SK-N-SH treated with all-trans-retinoic acid at 6 μM for 48 hours (cell line): Measurements from ENCODE around the gene TTF2.

Experiments used
- ARNTL ChIP-seq: fragments of 450-650 bp; formaldehyde crosslinking; IDR thresholded peaks from 2 replicates; pipeline ENCODE4 v1.5.0; 2020; ENCODE audit warnings: low read depth, mild to moderate bottlenecking, moderate library complexity, borderline replicate concordance
- CSDC2 ChIP-seq: fragments of 250-450 bp; sonication (Bioruptor Pico); IDR thresholded peaks from 2 replicates; pipeline ENCODE4 v1.5.0; 2020; ENCODE audit warnings: mild to moderate bottlenecking, moderate library complexity
- ISL1 ChIP-seq: fragments of 250-450 bp; sonication (Bioruptor Pico); IDR thresholded peaks from 2 replicates; pipeline ENCODE4 v2.1.2; 2022; ENCODE audit warnings: mild to moderate bottlenecking, moderate library complexity
- PPARA ChIP-seq: fragments of 250-450 bp; sonication (Bioruptor Pico); IDR thresholded peaks from 2 replicates; pipeline ENCODE4 v1.5.0; 2020; ENCODE audit warnings: mild to moderate bottlenecking, borderline replicate concordance
- RARB ChIP-seq: fragments of 250-450 bp; sonication (Bioruptor Pico); IDR thresholded peaks from 2 replicates; pipeline ENCODE4 v1.8.0; 2021; ENCODE audit warnings: mild to moderate bottlenecking, moderate library complexity
- TCF4 ChIP-seq: fragments of 250-450 bp; sonication (Bioruptor Pico); IDR thresholded peaks from 2 replicates; pipeline ENCODE4 v1.8.0; 2021; ENCODE audit warnings: mild to moderate bottlenecking, moderate library complexity, borderline replicate concordance
- ZFP3 ChIP-seq: fragments of 250-450 bp; sonication (Bioruptor Pico); IDR thresholded peaks from 2 replicates; pipeline ENCODE4 v1.5.0; 2020; ENCODE audit warnings: mild to moderate bottlenecking, moderate library complexity
- ZFP30 ChIP-seq: fragments of 450-650 bp; formaldehyde crosslinking; IDR thresholded peaks from 2 replicates; pipeline ENCODE4 v1.5.0; 2022; ENCODE audit warnings: mild to moderate bottlenecking, moderate library complexity
- ZNF565 ChIP-seq: fragments of 450-650 bp; formaldehyde crosslinking; conservative IDR thresholded peaks from 2 replicates; pipeline ENCODE4 v1.5.0; 2020; ENCODE audit warnings: low read depth, mild to moderate bottlenecking, moderate library complexity
- TF ChIP-seq, protein P1 (sequence below): fragments of 250-450 bp; sonication (Bioruptor Pico); IDR thresholded peaks from 2 replicates; pipeline ENCODE4 v1.5.0; 2020; ENCODE audit warnings: mild to moderate bottlenecking, moderate library complexity
- TF ChIP-seq, protein P2 (sequence below): fragments of 250-450 bp; sonication (Bioruptor Pico); IDR thresholded peaks from 2 replicates; pipeline ENCODE4 v1.8.0; 2020; ENCODE audit warnings: mild to moderate bottlenecking, moderate library complexity, borderline replicate concordance
- TF ChIP-seq, protein P3 (sequence below): fragments of 250-450 bp; sonication (Bioruptor Pico); IDR thresholded peaks from 2 replicates; pipeline ENCODE4 v1.8.0; 2021; ENCODE audit warnings: low read depth, mild to moderate bottlenecking, moderate library complexity, borderline replicate concordance

DNA sequence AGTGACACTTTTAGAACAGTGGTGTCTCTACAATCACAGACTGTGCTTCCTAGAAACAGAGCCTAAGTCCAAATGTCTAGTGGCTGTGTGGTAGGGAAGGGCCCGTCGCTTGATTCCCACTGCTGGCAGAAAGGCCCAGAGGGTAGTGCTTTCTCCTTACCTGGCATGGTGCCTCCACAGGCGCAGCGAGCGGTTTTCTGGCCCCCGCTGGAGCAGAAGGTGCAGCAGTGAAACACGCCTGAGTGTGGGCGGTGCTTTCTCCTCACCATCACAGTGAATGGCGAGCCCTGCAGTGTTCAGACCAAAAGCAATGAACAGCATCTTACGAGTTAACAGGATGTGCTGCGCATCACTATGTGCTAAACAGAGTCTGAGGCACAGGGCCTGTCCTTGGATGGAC, 53.1 kb downstream of the TTF2 start:
- TF ChIP-seq ZNF565 (CRISPR knock-in tag), result no peak
- TF ChIP-seq, protein P1, sequence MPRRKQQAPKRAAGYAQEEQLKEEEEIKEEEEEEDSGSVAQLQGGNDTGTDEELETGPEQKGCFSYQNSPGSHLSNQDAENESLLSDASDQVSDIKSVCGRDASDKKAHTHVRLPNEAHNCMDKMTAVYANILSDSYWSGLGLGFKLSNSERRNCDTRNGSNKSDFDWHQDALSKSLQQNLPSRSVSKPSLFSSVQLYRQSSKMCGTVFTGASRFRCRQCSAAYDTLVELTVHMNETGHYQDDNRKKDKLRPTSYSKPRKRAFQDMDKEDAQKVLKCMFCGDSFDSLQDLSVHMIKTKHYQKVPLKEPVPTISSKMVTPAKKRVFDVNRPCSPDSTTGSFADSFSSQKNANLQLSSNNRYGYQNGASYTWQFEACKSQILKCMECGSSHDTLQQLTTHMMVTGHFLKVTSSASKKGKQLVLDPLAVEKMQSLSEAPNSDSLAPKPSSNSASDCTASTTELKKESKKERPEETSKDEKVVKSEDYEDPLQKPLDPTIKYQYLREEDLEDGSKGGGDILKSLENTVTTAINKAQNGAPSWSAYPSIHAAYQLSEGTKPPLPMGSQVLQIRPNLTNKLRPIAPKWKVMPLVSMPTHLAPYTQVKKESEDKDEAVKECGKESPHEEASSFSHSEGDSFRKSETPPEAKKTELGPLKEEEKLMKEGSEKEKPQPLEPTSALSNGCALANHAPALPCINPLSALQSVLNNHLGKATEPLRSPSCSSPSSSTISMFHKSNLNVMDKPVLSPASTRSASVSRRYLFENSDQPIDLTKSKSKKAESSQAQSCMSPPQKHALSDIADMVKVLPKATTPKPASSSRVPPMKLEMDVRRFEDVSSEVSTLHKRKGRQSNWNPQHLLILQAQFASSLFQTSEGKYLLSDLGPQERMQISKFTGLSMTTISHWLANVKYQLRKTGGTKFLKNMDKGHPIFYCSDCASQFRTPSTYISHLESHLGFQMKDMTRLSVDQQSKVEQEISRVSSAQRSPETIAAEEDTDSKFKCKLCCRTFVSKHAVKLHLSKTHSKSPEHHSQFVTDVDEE (CRISPR knock-in tag), result no peak
- TF ChIP-seq ARNTL, result no peak
- TF ChIP-seq, protein P2, sequence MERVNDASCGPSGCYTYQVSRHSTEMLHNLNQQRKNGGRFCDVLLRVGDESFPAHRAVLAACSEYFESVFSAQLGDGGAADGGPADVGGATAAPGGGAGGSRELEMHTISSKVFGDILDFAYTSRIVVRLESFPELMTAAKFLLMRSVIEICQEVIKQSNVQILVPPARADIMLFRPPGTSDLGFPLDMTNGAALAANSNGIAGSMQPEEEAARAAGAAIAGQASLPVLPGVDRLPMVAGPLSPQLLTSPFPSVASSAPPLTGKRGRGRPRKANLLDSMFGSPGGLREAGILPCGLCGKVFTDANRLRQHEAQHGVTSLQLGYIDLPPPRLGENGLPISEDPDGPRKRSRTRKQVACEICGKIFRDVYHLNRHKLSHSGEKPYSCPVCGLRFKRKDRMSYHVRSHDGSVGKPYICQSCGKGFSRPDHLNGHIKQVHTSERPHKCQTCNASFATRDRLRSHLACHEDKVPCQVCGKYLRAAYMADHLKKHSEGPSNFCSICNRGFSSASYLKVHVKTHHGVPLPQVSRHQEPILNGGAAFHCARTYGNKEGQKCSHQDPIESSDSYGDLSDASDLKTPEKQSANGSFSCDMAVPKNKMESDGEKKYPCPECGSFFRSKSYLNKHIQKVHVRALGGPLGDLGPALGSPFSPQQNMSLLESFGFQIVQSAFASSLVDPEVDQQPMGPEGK (CRISPR knock-in tag), result no peak
- TF ChIP-seq PPARA (CRISPR knock-in tag), result no peak
- TF ChIP-seq, protein P3, sequence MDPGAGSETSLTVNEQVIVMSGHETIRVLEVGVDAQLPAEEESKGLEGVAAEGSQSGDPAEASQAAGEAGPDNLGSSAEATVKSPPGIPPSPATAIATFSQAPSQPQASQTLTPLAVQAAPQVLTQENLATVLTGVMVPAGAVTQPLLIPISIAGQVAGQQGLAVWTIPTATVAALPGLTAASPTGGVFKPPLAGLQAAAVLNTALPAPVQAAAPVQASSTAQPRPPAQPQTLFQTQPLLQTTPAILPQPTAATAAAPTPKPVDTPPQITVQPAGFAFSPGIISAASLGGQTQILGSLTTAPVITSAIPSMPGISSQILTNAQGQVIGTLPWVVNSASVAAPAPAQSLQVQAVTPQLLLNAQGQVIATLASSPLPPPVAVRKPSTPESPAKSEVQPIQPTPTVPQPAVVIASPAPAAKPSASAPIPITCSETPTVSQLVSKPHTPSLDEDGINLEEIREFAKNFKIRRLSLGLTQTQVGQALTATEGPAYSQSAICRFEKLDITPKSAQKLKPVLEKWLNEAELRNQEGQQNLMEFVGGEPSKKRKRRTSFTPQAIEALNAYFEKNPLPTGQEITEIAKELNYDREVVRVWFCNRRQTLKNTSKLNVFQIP (CRISPR knock-in tag), result no peak
- TF ChIP-seq TCF4 (CRISPR knock-in tag), result no peak
- no peak for TF ChIP-seq ZFP3
- no peak for TF ChIP-seq ZFP30 (CRISPR knock-in tag)
- no peak for TF ChIP-seq ISL1
- TF ChIP-seq RARB (CRISPR knock-in tag), result no peak
- no peak for TF ChIP-seq CSDC2 (CRISPR knock-in tag)
